Uterus (tissue), 4 donors: Measurements from ENCODE around the gene ALDH16A1. TPM values are rescaled to one million over a fixed set of nuclear protein-coding genes. Genes with fewer than 3 reads are reported as not detected.

ENCODE experiments used
- DNase-seq, 2 donors: peaks; one replicate each; pipeline ENCODE4 v3.0.0-alpha.2; 2019 to 2020
- H3K27ac ChIP-seq, 2 donors: fragments of 200-600 bp; sonication (generic); 1 replicate in 1 of 2; 2 replicates in 1 of 2; pipeline ENCODE4 v1.5.1; 2016 to 2018
- H3K27me3 ChIP-seq, 2 donors: fragments of 200-600 bp; sonication (generic); one replicate each; pipeline ENCODE4 v1.5.1; 2018 to 2019; ENCODE audit warnings: control low read depth in 1 of 2
- H3K36me3 ChIP-seq, 2 donors: fragments of 200-600 bp; sonication (generic); one replicate each; pipeline ENCODE4 v1.5.1; 2019; ENCODE audit warnings: control low read depth in 1 of 2
- H3K4me1 ChIP-seq, 2 donors: fragments of 200-600 bp; sonication (generic); one replicate each; pipeline ENCODE4 v1.5.1; 2018 to 2019; ENCODE audit warnings: control low read depth in 1 of 2
- H3K4me3 ChIP-seq, 2 donors: fragments of 200-600 bp; sonication (generic); 1 replicate in 1 of 2; 2 replicates in 1 of 2; pipeline ENCODE4 v1.5.1; 2018 to 2019; ENCODE audit warnings: mild to moderate bottlenecking in 1 of 2
- H3K9me3 ChIP-seq, 2 donors: fragments of 200-600 bp; sonication (generic); one replicate each; pipeline ENCODE4 v1.5.1; 2019; ENCODE audit warnings: control low read depth in 1 of 2
- POLR2A ChIP-seq, 2 donors: fragments of 450-650 bp; IDR thresholded peaks; one replicate each; pipeline ENCODE4 v1.6.1; 2016; ENCODE audit warnings: antibody characterized with exemption in 2 of 2, mild to moderate bottlenecking in 1 of 2, moderate library complexity in 1 of 2
- intact Hi-C: fragments of 100-400 bp; cut with DNase I; formaldehyde crosslinking; loops from one replicate; pipeline ENCODE4 v1.15.1; 2023; ENCODE audit warnings: low total_unique reads
- total RNA-seq, 4 donors: library from RNA; depleted of rRNA in 3 of 4; stranded (reverse); fragments of >200 nt in 3 of 4; gene quantifications; one replicate each; pipeline versions ENCODE4 v1.1.0 to v1.2.4, GENCODE V29; 2014 to 2023
- TF ChIP-seq, protein P1 (sequence below), 4 experiments: fragments of 200-600 bp in 2 of 4; fragments of 450-650 bp in 2 of 4; sonication (generic) in 2 of 4; IDR thresholded peaks; one replicate each; pipeline ENCODE4 v1.5.1; 2016 to 2019; ENCODE audit warnings: antibody characterized with exemption in 4 of 4, mild to moderate bottlenecking in 2 of 4, moderate library complexity in 1 of 4
- donor health status: DM: yes; HTN: yes; CAD: no.

ALDH16A1 gene
- total RNA-seq, 4 donors from 2014 or later, result 13.5 to 40.8 (median 34.5) TPM

- no peak for DNase-seq
- Histone ChIP-seq H3K36me3 (no peaks in the 10 kb centered on the region), H3K4me3 (no peak overlapping the region), H3K27ac (no peak overlapping the region), H3K4me1 (no peaks in the 10 kb centered on the region), H3K27me3 (no peaks in the 10 kb centered on the region), H3K9me3 (no peaks in the 10 kb centered on the region)
- TF ChIP-seq, protein P1, sequence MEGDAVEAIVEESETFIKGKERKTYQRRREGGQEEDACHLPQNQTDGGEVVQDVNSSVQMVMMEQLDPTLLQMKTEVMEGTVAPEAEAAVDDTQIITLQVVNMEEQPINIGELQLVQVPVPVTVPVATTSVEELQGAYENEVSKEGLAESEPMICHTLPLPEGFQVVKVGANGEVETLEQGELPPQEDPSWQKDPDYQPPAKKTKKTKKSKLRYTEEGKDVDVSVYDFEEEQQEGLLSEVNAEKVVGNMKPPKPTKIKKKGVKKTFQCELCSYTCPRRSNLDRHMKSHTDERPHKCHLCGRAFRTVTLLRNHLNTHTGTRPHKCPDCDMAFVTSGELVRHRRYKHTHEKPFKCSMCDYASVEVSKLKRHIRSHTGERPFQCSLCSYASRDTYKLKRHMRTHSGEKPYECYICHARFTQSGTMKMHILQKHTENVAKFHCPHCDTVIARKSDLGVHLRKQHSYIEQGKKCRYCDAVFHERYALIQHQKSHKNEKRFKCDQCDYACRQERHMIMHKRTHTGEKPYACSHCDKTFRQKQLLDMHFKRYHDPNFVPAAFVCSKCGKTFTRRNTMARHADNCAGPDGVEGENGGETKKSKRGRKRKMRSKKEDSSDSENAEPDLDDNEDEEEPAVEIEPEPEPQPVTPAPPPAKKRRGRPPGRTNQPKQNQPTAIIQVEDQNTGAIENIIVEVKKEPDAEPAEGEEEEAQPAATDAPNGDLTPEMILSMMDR (IDR thresholded peaks at IDR 0.05), result no peak
- no peak for TF ChIP-seq POLR2A (IDR thresholded peaks at IDR 0.05)
- intact Hi-C loops, result no loop called here
Measured at GRCh38 chr19:49408816-49409440, 44.1 kb upstream of the ALDH16A1 start.

- intact Hi-C loops, result no loop called here
Measured at GRCh38 chr19:49409441-49410029, 43.5 kb upstream of the ALDH16A1 start.

DNA sequence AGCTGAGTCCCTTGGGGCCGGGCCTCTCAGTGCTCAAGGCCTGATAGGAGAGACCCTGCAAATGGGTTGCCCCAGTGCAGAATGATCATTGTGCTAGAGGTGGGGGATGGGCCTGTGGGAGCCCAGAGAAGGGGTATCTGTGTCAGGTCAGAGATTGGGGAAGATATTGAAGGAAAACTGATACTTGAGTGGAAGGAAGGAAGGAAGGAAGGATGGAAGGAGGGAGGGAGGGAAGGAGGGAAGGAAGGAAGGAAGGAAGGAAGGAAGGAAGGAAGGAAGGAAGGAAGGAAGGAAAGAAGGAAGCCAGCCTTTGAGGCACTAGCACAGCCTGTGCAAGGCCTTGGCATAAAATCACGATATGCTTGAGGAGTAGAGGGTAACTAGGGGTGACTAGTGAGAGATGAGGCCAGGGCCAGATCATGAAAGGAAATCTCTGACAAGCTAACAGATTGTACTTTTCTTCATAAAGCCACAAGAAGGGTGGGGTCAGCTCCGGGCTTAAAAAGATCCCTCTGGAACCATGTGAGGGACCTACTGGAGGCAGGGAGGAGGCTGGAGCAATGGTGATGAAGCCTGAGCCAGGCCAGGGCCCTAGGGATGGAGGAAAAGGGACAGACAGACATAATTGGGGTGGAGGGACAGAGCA lies 41.2 kb upstream of the ALDH16A1 start:
- Histone ChIP-seq H3K9me3 (no peaks in the 10 kb centered on the region), H3K36me3 (no peaks in the 10 kb centered on the region), H3K4me3 (no peak overlapping the region), H3K27me3 (no peaks in the 10 kb centered on the region), H3K4me1 (no peaks in the 10 kb centered on the region), H3K27ac (no peak overlapping the region)
- intact Hi-C loops, result no loop called here
- DNase-seq, result no peak
- TF ChIP-seq, protein P1 (IDR thresholded peaks at IDR 0.05), result no peak
- TF ChIP-seq POLR2A (IDR thresholded peaks at IDR 0.05), result no peak

More at GRCh38 chr19:49409441-49410029, 43.5 kb upstream of the ALDH16A1 start:
- no peak overlapping the region for H3K27ac ChIP-seq
- no peaks in the 10 kb centered on the region for H3K27me3 ChIP-seq
- H3K4me3 ChIP-seq, result no peak overlapping the region
- no peak for TF ChIP-seq POLR2A (IDR thresholded peaks at IDR 0.05)
- TF ChIP-seq, protein P1 (IDR thresholded peaks at IDR 0.05), result no peak
- no peaks in the 10 kb centered on the region for H3K36me3 ChIP-seq
- no peaks in the 10 kb centered on the region for H3K4me1 ChIP-seq
- no peak for DNase-seq
- no peaks in the 10 kb centered on the region for H3K9me3 ChIP-seq

GRCh38 chr19:49413348-49413747 lies 39.7 kb upstream of the ALDH16A1 start:
- no peak for TF ChIP-seq POLR2A (IDR thresholded peaks at IDR 0.05)
- TF ChIP-seq, protein P1 (IDR thresholded peaks at IDR 0.05), result no peak
- no peak for DNase-seq
- Histone ChIP-seq H3K4me1 (no peaks in the 10 kb centered on the region), H3K4me3 (no peak overlapping the region), H3K9me3 (no peaks in the 10 kb centered on the region), H3K36me3 (no peaks in the 10 kb centered on the region), H3K27ac (no peak overlapping the region), H3K27me3 (peaks cover 0 to 5% of the 10 kb centered on the region in 2 donors)
- intact Hi-C loops, result no loop called here

DNA sequence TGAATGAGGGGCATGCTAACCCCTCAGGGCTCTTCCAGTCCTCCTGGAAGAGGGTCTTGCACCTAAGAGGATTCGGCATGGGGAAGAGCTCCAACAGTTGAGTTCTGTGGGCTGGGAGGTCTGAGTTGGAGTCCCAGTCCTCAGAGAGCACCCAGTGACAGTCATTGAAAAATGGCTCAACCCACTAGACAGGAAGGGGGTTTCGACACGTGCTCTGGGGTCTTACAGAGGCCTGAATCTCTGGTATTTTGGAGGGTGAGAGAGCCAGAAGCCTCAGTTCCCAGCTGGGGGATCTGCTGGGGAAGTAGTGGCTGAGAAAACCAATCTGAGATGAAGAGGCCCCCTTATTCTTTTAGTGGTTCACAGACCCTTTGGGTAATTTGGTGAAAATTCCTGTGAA lies 38.8 kb upstream of the ALDH16A1 start:
- TF ChIP-seq, protein P1 (IDR thresholded peaks at IDR 0.05), result no peak
- no peak for TF ChIP-seq POLR2A (IDR thresholded peaks at IDR 0.05)
- intact Hi-C loops, result no loop called here
- Histone ChIP-seq H3K36me3 (no peaks in the 10 kb centered on the region), H3K4me1 (no peaks in the 10 kb centered on the region), H3K9me3 (no peaks in the 10 kb centered on the region), H3K27me3 (peaks cover 5% of the 10 kb centered on the region in 2 donors), H3K4me3 (no peak overlapping the region), H3K27ac (no peak overlapping the region)
- no peak for DNase-seq
